Posterior vena cava (tissue), 2 donors: ENCODE results near the gene GNA12. TPM values are rescaled to one million over a fixed set of nuclear protein-coding genes. Genes with fewer than 3 reads are reported as not detected.
"Not testable (repeated sequence)": the region's sequence is repeated elsewhere in the genome, so short reads cannot be mapped to it uniquely, and the experiment has no call there.

Source experiments
- DNase-seq: peaks from one replicate; pipeline ENCODE4 v3.0.0-alpha.2; 2020; ENCODE audit warnings: low spot score
- intact Hi-C, 2 donors: fragments of 100-400 bp; cut with DNase I; formaldehyde crosslinking; loops; one replicate each; pipeline versions ENCODE4 v1.14.1 to v1.14.2; 2022 to 2023
- total RNA-seq, 2 donors: library from RNA; stranded (reverse); fragmentation: NEBNext Ultra II Directional; extraction: Animal tissue kit (Norgen Biotek cat#: 25700); gene quantifications; one replicate each; pipeline ENCODE4 v1.2.1, GENCODE V29; 2021
- donor health status: DM: yes; HTN: yes; CAD: no.
- donor health status: DM: yes; HTN: yes; CAD: no.

GNA12 gene
- total RNA-seq, 2 donors from 2014 or later, result 59.8 to 65.8 TPM

GRCh38 chr7:2870471-2870931, 26.4 kb upstream of the GNA12 start:
- peak; percentile 93 for DNase-seq
- intact Hi-C loops, result loop anchor here in 1 of 2 donors (2.0 kb wide), 1 partner anchor 1102 kb away; no protein-coding TSS in a partner anchor

GRCh38 chr7:2869981-2870380, 25.9 kb upstream of the GNA12 start:
- intact Hi-C loops, result loop anchor here in 1 of 2 donors (2.0 kb wide), 1 partner anchor 1103 kb away; no protein-coding TSS in a partner anchor
- no peak for DNase-seq

DNA sequence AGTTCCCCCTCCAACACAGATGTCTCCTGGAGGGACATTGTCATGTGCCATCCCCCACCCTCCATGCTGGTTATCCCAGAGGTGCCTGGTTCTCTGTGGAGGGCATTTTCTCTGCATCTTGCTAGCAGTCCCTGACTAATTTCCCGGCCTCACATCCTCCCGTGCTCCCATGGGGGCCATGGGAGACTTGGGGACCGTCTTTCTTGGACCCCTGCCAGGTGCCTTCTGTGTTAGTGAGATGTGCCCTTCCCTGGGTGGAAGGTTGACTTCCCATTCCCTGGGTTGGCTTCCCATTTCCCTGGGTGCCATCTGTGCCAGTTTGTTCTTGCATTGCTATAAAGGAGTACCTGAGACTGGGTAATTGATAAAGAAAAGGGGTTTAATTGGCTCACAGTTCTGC, 22.5 kb upstream of the GNA12 start:
- intact Hi-C loops, result no loop called here
- no peak for DNase-seq

GRCh38 chr7:2864999-2865670, 21.0 kb upstream of the GNA12 start:
- intact Hi-C loops, result loop anchor here in 1 of 2 donors (5.0 kb wide), 1 partner anchor 103 kb away; no protein-coding TSS in a partner anchor
- no peak for DNase-seq

DNA sequence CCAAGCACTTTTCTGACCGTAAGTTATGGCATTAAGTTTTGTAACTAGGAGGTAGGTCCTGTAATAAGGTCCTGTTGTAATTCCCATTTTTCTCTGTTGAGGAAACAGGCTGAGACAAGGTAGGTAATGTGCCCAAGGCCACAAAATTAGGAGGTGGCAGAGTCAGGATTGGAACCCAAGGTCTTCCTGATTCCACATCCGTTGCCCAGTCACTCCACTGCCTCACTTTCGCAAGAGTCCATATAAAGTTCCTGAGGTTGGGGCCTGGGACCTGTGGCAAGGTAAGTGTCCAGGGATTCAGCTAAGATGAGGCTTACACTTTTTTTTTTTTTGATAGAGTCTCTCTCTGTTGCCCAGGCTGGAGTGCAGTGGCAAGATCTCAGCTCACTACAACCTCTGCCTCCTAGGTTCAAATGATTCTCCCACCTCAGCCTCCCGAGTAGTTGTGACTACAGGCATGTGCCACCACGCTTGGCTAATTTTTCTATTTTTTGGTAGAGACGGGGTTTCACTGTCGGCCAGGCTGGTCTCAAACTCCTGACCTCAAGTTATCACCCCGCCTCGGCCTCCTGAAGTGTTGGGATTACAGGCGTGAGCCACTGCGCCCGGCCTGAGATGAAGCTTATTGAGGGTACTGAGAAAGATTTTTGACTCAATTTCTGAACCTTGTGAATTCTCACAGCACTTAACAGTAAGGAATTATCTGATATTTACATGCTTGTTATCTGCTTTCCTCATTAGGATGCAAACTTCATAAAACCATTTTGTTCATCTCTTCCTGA, 20.3 kb upstream of the GNA12 start:
- no peak for DNase-seq
- intact Hi-C loops, result loop anchor here in 1 of 2 donors (5.0 kb wide), 1 partner anchor 102 kb away; no protein-coding TSS in a partner anchor

- intact Hi-C loops, result loop anchor here in 1 of 2 donors (5.0 kb wide), 1 partner anchor 101 kb away; no protein-coding TSS in a partner anchor
- peak; percentile 96 for DNase-seq
Observed at GRCh38 chr7:2863461-2864066, 19.5 kb upstream of the GNA12 start.

- no peak for DNase-seq
- intact Hi-C loops, result loop anchor here in 1 of 2 donors (5.0 kb wide), 1 partner anchor 101 kb away; no protein-coding TSS in a partner anchor
Observed at GRCh38 chr7:2862831-2863361, 18.8 kb upstream of the GNA12 start.

DNA sequence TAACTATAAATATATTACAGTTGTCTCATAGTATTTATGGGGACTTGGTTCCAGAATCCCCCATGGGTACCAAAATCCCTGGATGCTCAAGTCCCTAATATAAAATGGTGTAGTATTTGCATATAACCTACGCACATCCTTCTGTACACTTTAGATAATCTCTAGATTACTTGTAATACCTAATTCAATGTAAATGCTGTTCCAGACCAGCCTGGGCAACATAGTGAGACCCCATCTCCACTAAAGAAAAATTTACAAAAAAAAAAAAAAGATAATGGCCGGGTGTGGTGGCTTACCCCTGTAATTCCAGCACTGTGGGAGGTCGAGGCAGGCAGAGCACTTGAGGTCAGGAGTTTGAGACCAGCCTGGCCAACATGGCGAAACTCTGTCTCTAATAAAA, 17.4 kb upstream of the GNA12 start:
- DNase-seq, result no peak
- intact Hi-C loops, result loop anchor here in 1 of 2 donors (5.0 kb wide), 1 partner anchor 99 kb away; no protein-coding TSS in a partner anchor

DNA sequence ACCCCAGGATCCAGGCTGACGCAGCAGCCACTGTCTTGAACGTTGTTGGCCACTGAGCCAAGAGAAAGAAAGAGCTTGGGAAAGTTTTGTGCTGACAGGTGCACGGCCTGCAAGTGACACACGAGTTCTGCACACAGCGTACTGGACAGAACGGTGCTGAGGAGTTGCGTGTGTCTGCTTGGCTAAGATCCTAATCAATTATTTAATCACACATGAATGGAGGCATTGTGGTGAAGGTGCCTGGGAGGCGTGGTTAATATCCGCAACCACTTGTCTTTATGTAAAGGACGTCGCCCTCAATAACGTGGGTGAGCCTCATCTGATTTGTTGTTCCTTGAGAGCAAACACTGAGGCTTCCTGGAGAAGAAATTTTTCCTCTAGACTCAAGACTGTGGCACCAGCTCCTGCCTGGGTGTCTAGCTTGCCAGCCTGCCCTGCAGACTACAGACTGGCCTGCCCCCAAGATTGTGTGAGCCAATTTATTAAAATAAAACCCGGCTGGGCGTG, 16.6 kb upstream of the GNA12 start:
- DNase-seq, result no peak
- intact Hi-C loops, result loop anchor here in 1 of 2 donors (5.0 kb wide), 1 partner anchor 98 kb away; no protein-coding TSS in a partner anchor

DNA sequence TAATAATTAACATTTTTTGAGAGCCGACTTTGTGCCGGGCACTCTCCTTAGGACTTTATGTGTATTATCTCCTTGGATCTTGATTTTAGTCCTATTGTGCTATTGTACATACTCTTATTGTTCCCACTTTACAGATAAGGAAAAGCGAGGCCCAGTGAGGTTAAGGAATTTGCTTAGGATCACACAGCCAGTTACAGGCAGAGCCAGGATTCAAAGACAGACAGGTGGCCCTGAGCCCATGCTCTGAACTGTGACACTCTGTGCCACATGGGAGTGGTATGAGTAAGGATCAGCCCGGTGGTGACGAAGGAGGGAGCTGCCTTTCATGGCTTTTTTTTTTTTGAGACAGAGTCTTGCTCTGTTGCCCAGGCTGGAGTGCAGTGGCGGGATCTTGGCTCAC, 15.8 kb upstream of the GNA12 start:
- intact Hi-C loops, result loop anchor here in 1 of 2 donors (5.0 kb wide), 1 partner anchor 98 kb away; no protein-coding TSS in a partner anchor

DNA sequence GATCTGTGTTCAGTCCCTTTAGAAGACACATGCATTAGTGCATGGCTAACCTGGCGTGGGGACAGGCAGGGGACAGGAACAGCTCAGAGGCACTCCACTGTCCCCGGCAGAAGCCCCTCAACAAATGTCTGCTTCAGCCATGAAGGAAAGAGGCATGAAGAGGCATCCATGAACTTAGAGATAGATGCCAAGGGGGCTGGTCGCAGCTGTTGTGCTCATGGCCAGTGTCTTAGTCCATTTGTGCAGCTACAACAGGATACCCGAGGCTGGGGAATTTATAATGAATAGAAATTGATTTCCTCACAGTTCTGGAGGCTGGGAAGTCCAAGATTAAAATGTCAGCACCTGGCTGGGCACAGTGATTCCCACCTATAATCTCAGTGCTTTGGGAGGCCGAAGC, 14.5 kb upstream of the GNA12 start:
- no peak for DNase-seq
- intact Hi-C loops, result no loop called here

More for the DNA sequence above, 15.8 kb upstream of the GNA12 start:
- no peak for DNase-seq

DNA sequence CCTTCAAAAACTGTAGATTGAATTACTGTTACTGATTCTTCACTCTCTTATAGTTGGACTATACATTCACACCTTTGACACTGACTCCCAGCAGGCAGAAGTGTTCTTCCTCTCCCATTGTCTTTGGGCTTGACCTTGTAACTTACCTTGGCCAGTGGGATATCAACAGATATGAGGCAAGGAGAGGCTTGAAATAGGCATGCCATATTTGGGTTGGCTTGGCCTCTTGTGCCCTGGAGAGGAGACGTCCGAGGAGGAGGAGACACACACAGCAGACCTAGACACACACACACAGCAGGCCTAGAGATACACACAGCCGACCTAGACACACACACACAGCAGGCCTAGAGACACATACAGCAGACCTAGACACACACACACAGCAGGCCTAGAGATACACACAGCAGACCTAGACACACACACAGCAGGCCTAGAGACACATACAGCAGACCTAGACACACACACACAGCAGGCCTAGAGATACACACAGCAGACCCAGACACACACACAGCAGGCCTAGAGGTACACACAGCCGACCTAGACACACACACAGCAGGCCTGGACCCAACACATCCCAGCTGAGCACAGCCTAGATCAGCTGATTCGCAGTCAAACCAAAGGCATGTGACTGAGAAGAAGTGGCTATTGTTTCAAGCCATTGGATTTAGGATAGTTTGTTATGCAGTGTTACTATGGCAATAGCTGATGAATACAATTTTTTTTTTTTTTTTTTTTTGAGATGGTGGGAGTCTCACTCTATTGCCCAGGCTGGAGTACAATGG, 12.5 kb upstream of the GNA12 start:
- DNase-seq, result peak; percentile 15
- intact Hi-C loops, result no loop called here

- intact Hi-C loops, result no loop called here
- peak; percentile 13 for DNase-seq
Observed at GRCh38 chr7:2855386-2855785, 11.3 kb upstream of the GNA12 start.

DNA sequence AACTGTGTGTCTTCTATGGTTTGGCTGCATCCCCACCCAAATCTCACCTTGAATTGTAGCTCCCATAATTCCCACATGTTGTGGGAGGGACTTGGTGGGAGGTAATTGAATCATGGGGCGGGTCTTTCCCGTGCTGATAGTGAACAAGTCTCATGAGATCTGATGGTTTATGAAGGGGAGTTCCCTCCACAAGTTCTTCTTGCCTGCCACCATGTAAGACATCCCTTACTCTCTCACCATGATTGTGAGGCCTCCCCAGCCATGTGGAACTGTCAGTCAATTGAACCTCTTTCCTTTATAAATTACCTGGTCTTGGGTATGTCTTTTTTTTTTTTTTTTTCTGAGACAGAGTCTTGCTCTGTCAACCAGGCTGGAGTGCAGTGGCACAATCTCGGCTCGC, 9.4 kb upstream of the GNA12 start:
- intact Hi-C loops, result not testable (repeated sequence)
- DNase-seq, result peak; percentile 11

GRCh38 chr7:2853147-2853546, 9.0 kb upstream of the GNA12 start:
- intact Hi-C loops, result no loop called here
- DNase-seq, result peak; percentile 81

DNA sequence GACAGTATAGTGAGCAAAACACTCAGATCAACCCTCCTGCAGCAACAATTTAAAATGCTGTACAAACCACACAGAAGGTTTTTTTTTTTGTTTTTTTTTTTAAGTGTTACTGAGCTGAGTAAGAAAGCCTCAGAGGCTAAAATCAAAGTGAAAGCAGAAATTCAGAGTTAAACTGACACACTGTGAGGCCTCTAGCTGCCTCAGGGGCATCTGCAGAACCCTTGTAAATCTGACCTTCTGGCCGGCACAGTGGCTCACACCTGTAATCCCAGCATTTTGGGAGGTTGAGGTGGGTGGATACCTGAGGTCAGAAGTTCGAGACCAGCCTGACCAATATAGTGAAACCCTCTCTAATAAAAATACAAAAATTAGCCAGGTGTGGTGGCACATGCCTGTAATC, 7.4 kb upstream of the GNA12 start:
- no peak for DNase-seq
- intact Hi-C loops, result no loop called here

DNA sequence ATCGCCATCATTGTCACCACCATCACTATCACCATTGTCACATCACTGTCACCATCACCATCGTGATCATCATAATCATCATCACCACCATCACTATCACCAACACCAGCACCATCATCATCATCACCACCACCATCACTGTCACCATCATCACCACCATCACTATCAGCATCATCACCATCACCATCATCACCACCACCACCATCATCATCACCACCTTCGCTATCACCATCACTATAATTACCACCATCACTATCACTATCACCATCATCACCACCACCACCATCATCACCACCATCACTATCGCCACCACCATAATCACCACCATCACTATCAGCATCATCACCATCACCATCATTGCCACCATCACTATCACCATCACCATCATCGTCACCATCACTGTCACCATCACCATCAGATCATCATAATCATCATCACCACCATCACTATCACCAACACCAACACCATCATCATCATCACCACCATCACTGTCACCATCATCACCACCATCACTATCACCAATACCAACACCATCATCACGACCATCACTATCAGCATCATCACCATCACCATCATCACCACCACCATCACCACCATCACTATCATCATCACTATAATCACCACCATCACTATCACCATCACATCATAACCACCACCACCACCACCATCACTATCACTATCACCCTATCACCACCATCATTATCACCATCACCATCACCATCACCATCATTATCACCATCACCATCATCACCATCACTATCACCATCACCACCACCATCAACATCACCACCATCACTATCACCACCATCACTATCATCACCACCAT, 6.0 kb upstream of the GNA12 start:
- intact Hi-C loops, result no loop called here

More for the DNA sequence above, 6.0 kb upstream of the GNA12 start:
- peak; percentile 12 for DNase-seq
